SH-SY5Y (cell line): ENCODE results near the gene MAPKAPK3.

ENCODE experiments used
- GATA2 ChIP-seq: IDR thresholded peaks from 2 replicates; pipeline ENCODE4 v1.6.1; 2011; ENCODE audit warnings: mild to moderate bottlenecking, low read depth, low read length
- GATA3 ChIP-seq: IDR thresholded peaks from 2 replicates; pipeline ENCODE4 v1.6.1; 2011; ENCODE audit warnings: low read depth, mild to moderate bottlenecking, low read length, moderate library complexity

GRCh38 chr3:50577348-50577747 is 39.6 kb upstream of the MAPKAPK3 start:
- no peak for TF ChIP-seq GATA2
- no peak for TF ChIP-seq GATA3
